ENCODE measurements around the gene N4BP2L1.

Gene N4BP2L1

DNA sequence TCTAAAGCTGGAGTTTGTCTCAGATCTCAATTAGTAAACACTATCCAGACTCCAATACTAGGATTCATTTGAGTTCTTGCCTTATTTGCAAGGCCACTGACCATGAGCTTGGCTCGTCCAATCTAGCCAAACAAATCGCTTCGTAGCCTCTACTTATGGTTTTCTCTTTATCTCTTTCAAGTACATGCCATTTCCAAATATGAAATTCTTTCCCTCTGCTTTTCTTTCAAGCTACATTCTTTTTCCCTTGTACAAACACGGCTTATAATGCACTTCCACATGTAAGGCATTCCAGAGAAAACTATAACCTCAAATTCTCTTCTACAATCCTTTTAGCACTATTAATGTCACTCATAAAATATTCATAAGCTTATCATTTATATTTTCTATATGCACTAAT is 10.9 kb upstream of the N4BP2L1 start:
- H3K4me3 ChIP-seq (ENCODE audit: low read depth, low read length), result no peak overlapping the region
- no peak for DNase-seq (ENCODE audit: low read depth)
- TF ChIP-seq, protein P1, sequence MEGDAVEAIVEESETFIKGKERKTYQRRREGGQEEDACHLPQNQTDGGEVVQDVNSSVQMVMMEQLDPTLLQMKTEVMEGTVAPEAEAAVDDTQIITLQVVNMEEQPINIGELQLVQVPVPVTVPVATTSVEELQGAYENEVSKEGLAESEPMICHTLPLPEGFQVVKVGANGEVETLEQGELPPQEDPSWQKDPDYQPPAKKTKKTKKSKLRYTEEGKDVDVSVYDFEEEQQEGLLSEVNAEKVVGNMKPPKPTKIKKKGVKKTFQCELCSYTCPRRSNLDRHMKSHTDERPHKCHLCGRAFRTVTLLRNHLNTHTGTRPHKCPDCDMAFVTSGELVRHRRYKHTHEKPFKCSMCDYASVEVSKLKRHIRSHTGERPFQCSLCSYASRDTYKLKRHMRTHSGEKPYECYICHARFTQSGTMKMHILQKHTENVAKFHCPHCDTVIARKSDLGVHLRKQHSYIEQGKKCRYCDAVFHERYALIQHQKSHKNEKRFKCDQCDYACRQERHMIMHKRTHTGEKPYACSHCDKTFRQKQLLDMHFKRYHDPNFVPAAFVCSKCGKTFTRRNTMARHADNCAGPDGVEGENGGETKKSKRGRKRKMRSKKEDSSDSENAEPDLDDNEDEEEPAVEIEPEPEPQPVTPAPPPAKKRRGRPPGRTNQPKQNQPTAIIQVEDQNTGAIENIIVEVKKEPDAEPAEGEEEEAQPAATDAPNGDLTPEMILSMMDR (conservative IDR thresholded peaks at IDR 0.05; ENCODE audit: low read depth, low read length), result no peak

DNA sequence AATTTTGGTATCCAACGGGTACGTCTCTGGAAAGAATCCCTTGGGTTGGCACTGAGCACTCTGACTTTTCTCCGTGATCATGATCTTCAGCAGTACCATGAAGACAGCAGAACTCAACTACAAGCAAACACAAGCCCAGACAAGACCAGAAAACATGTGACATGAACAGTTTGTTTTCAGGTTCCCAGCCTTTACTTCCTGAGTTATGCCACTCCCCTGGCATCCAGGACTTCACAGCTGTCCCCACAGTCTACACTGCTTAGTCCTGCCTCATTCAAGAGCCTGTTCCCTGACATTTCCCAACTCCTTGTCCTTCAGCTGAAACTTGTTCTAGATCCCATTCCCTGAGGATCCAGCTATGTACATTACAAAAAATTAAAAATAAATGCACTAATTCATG is 4.9 kb upstream of the N4BP2L1 start:
- no peak overlapping the region for H3K4me3 ChIP-seq (ENCODE audit: low read depth, low read length)
- DNase-seq (ENCODE audit: low read depth), result no peak
- TF ChIP-seq, protein P1 (conservative IDR thresholded peaks at IDR 0.05; ENCODE audit: low read depth, low read length), result no peak

DNA sequence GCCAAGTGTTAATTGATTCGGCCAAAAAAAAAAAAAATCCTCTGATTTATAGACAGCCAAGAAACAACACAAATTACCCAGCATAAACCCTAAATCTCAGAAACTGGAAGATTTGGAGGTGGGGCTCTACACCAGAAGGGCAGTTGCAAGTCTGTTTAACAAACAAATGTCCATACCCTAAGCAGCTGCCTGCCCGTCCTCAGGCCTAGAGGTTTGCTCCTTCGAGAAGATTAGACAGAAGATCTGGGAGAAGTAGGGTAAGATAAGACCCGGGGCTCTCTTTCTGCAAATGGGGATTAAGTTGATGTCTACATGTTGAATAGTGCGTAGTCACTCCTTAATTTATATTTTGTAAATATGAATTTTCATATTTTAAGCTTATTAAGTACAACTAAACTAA is 3.4 kb upstream of the N4BP2L1 start:
- TF ChIP-seq, protein P1 (conservative IDR thresholded peaks at IDR 0.05; ENCODE audit: low read depth, low read length), result no peak
- no peak overlapping the region for H3K4me3 ChIP-seq (ENCODE audit: low read depth, low read length)
- DNase-seq (ENCODE audit: low read depth), result no peak

DNA sequence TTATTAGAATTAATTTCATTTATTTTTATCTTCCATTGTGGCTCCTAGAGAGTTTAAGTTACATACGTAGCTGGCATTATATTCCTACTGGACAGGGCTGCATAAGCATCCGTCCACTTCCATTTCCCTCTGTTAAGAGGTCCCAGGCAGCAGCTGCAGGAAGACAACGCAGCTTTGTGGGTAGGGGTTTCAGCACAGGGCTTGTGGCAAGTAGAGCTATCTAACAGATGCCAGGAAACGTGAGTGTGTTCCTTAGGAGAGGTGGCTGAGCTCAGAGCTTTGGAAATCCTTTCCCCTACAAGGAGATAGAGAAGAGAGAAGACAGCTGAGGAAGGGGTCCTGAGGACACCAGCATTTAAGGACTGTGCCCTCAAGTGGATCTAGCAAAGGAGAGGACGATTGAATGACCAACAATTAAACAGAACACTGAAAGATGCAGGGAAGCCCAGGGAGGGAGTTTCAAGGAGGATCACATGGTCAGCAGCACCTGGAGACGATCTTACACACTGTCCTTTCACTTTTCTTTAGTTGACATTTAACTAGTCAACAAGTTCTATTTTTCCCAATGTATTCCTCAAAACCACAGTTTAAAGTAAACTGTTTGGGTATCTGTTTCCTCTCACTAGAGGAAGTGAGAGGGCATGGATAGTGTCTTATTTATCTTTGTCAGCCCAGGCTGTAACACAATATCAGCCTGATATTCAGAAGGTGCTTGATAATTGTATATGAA is 2.3 kb upstream of the N4BP2L1 start:
- no peak overlapping the region for H3K4me3 ChIP-seq (ENCODE audit: low read depth, low read length)
- no peak for DNase-seq (ENCODE audit: low read depth)
- TF ChIP-seq, protein P1 (conservative IDR thresholded peaks at IDR 0.05; ENCODE audit: low read depth, low read length), result no peak

DNA sequence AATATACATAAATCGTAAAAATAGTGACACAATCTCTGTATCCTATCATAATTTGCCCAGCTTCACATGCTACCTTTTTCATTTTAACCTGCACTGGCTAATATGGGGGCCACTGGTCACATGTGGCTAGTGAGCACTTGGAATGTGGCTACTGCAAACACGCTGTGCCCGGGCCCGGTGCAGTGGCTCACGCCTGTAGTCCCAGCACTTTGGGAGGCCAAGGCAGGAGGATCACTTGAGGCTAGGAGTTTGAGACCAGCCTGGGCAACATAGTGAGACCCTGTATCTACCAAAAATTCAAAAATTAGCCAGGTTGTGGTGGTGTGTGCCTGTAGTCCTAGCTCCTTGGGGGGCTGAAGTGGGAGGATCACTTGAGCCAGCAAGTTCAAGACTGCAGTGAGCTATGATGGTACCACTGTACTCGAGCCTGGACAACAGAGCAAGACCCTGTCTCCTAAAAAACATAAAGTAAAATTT is 1.5 kb upstream of the N4BP2L1 start:
- TF ChIP-seq, protein P1 (conservative IDR thresholded peaks at IDR 0.05; ENCODE audit: low read depth, low read length), result no peak
- H3K4me3 ChIP-seq (ENCODE audit: low read depth, low read length), result no peak overlapping the region
- no peak for DNase-seq (ENCODE audit: low read depth)

DNA sequence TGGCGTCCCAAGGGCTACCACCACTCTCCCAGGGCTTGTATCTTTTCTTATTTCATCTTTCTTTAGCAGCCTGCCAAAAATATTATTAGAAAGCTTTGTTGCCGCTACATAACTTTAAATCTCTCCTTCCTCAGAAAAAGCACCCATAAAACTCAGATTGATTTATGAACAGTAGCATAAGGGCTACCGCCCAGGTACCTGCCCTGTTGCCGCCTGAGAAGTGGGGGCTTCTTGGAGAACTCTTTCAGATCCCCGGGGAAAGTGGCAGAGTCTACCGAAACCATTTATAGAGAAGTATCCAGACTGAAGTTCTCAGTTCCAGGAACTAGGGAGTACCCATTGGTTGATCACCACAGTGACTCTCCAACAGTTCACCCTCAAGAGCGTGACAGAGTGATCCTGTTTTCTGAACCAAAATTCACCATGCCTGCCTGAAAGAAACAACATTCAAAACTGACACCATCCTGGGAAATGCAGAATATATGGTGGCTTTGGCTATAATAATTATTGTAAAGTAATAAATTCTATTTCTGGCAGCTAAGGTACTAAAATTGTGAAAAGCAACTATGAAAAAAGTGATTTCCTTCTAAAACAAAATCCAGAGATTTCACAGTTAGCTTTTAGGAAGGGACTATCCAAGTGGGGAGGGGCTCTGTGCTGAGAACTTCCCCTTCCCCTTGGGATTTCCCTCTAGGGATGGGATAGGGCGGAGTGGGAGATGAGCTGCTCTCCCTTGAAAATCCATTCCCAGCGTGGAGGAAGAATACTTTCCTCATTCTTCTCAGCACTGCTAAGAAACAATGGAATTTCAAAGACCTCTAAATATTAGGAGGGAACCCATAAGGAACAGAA is 877 bp upstream of the N4BP2L1 start:
- TF ChIP-seq, protein P1 (conservative IDR thresholded peaks at IDR 0.05; ENCODE audit: low read depth, low read length), result no peak
- no peak for DNase-seq (ENCODE audit: low read depth)
- no peak overlapping the region for H3K4me3 ChIP-seq (ENCODE audit: low read depth, low read length)
